K562 (cell line): Measurements from ENCODE around the gene KCNJ11. TPM values are rescaled to one million over a fixed set of nuclear protein-coding genes. Genes with fewer than 3 reads are reported as not detected.

Source experiments
- ATAC-seq: fragments of 200-7000 bp; cut with Tn5 transposase; 3 replicates; pipeline ENCODE4 v1.9.1; 2020; ENCODE audit warnings: moderate library complexity
- BruUV-seq: library from RNA; stranded (reverse); fragments of 400-500 nt; replicated peaks from 2 replicates; lab custom pipeline; 2021; lab: Mats Ljungman, UMichigan
- CTCF ChIA-PET: fragments of 300-600 bp; formaldehyde crosslinking; extraction: SDS; loops from one replicate; lab custom pipeline; 2021; ENCODE audit warnings: low intra/inter-chr PET ratio; lab: Yijun Ruan, JAX
- POLR2A ChIA-PET: fragments of 300-600, 350-650 bp; sonication (Branson Sonifier 250); formaldehyde crosslinking; extraction: SDS; loops from one replicate; lab custom pipeline; 2021; ENCODE audit warnings: antibody characterized with exemption, inconsistent platforms; lab: Yijun Ruan, JAX
- DNase-seq, 4 experiments: peaks; one replicate each; pipeline versions ENCODE4 v3.0.0 to v3.0.0-alpha.2; 2011 to 2018; ENCODE audit warnings: low spot score in 3 of 4, mixed read lengths in 3 of 4; ENCODE audit errors: extremely low read depth in 1 of 4
- FAIRE-seq: peaks from 2 replicates; lab custom pipeline; 2011; peaks lifted over from hg19 to GRCh38; lab: Jason Lieb, UNC
- H2AFZ ChIP-seq: 2 replicates; pipeline ENCODE4 v1.6.0; 2011; ENCODE audit warnings: low read depth, low read length, control low read depth, inconsistent platforms
- H3K27ac ChIP-seq: fragments of 200-600 bp; 3 replicates; pipeline ENCODE4 v1.8.0; 2011; ENCODE audit warnings: low read depth, mild to moderate bottlenecking, control low read depth, inconsistent platforms, low read length, moderate library complexity, mixed read lengths; ENCODE audit errors: extremely low read depth
- H3K27me3 ChIP-seq, 2 experiments: fragments of 300-600 bp in 1 of 2; 2 replicates in 1 of 2; 3 replicates in 1 of 2; pipeline versions ENCODE4 v1.6.0 to v1.8.0; 2011; ENCODE audit warnings: inconsistent platforms in 2 of 2, low read length in 2 of 2, mild to moderate bottlenecking in 1 of 2, mixed read lengths in 1 of 2, moderate library complexity in 1 of 2; ENCODE audit not compliant: control insufficient read depth in 2 of 2, insufficient read depth in 2 of 2
- H3K36me3 ChIP-seq: fragments of 300-600 bp; 3 replicates; pipeline ENCODE4 v1.8.0; 2011; ENCODE audit warnings: mild to moderate bottlenecking, low read length, inconsistent platforms; ENCODE audit not compliant: control insufficient read depth, insufficient read depth
- H3K4me1 ChIP-seq, 2 experiments: fragments of 200-600 bp in 1 of 2; replicated peaks in 1 of 2; 2 replicates in 1 of 2; 3 replicates in 1 of 2; pipeline versions ENCODE4 v1.5.1 to v1.8.0; 2011; ENCODE audit warnings: inconsistent platforms in 2 of 2, low read length in 2 of 2, mild to moderate bottlenecking in 1 of 2, mixed read lengths in 1 of 2, moderate library complexity in 1 of 2; ENCODE audit not compliant: control insufficient read depth in 2 of 2, insufficient read depth in 2 of 2
- H3K4me2 ChIP-seq: 2 replicates; pipeline ENCODE4 v1.6.1; 2011; ENCODE audit warnings: low read length, control low read depth, inconsistent platforms, mixed read lengths; ENCODE audit not compliant: insufficient read depth
- H3K4me3 ChIP-seq: fragments of 200-600 bp; sonication (generic), shearing (Covaris generic); 2 replicates; pipeline ENCODE4 v1.5.1; 2016; ENCODE audit warnings: control low read depth, inconsistent platforms
- H3K79me2 ChIP-seq: fragments of 200-600 bp; 3 replicates; pipeline ENCODE4 v1.8.0; 2011; ENCODE audit warnings: low read length, inconsistent platforms; ENCODE audit not compliant: control insufficient read depth, insufficient read depth
- H3K9ac ChIP-seq, 2 experiments: 2 replicates each; pipeline versions ENCODE4 v1.6.0 to v1.6.1; 2011; ENCODE audit warnings: low read depth in 2 of 2, low read length in 2 of 2, control low read depth in 1 of 2, inconsistent platforms in 1 of 2, mild to moderate bottlenecking in 1 of 2, mixed read lengths in 1 of 2; ENCODE audit not compliant: insufficient read depth in 1 of 2
- H3K9me1 ChIP-seq: one replicate; pipeline ENCODE4 v1.6.0; 2011; ENCODE audit warnings: inconsistent platforms, mild to moderate bottlenecking, low read length, moderate library complexity; ENCODE audit not compliant: control insufficient read depth, insufficient read depth
- H3K9me3 ChIP-seq: replicated peaks from 2 replicates; pipeline ENCODE4 v1.5.1; 2011; ENCODE audit warnings: low read depth, low read length, inconsistent platforms; ENCODE audit not compliant: control insufficient read depth, insufficient read depth
- H4K20me1 ChIP-seq: replicated peaks from 2 replicates; pipeline ENCODE4 v1.6.1; 2011; ENCODE audit warnings: low read length, inconsistent platforms, mixed read lengths; ENCODE audit not compliant: control insufficient read depth, insufficient read depth
- ARID1B ChIP-seq: fragments of 450-650 bp; IDR thresholded peaks from 2 replicates; pipeline ENCODE4 v1.6.1; 2016; ENCODE audit warnings: antibody characterized with exemption, mild to moderate bottlenecking, inconsistent platforms
- CBFA2T2 ChIP-seq: fragments of 450-650 bp; conservative IDR thresholded peaks from 2 replicates; pipeline ENCODE4 v1.6.1; 2017; ENCODE audit warnings: mild to moderate bottlenecking
- ELF1 ChIP-seq: fragments of 200-800 bp; sonication (Bioruptor generic); IDR thresholded peaks from 2 replicates; pipeline ENCODE4 v1.6.1; 2016; ENCODE audit warnings: missing genetic modification characterization, missing compliant biosample characterization
- HLTF ChIP-seq: fragments of 450-650 bp; IDR thresholded peaks from 2 replicates; pipeline ENCODE4 v1.6.1; 2016
- ID3 ChIP-seq, 2 experiments: fragments of 250-450 bp in 1 of 2; fragments of 450-650 bp in 1 of 2; sonication (Bioruptor Pico) in 1 of 2; IDR thresholded peaks; 2 replicates each; pipeline versions ENCODE4 v1.6.1 to v1.8.0; 2016 to 2021; ENCODE audit warnings: mild to moderate bottlenecking in 2 of 2, moderate library complexity in 2 of 2, missing compliant biosample characterization in 1 of 2, missing genetic modification characterization in 1 of 2
- LCOR ChIP-seq: sonication (generic); formaldehyde crosslinking; IDR thresholded peaks from 2 replicates; pipeline ENCODE4 v1.8.0; 2022; ENCODE audit warnings: mild to moderate bottlenecking, missing genetic modification reagents
- MAX ChIP-seq: sonication (generic); formaldehyde crosslinking; IDR thresholded peaks from 2 replicates; pipeline ENCODE4 v1.9.0; 2022; ENCODE audit warnings: mild to moderate bottlenecking, missing genetic modification reagents
- NFYB ChIP-seq: IDR thresholded peaks from 2 replicates; pipeline ENCODE4 v1.6.1; 2011; ENCODE audit warnings: mild to moderate bottlenecking, moderate library complexity; ENCODE audit not compliant: insufficient read length; ENCODE audit errors: extremely low read depth
- PCBP2 ChIP-seq: fragments of 200-400 bp; formaldehyde crosslinking; IDR thresholded peaks from 2 replicates; pipeline ENCODE4 v1.6.1; 2018; ENCODE audit warnings: low read length, low read depth, mild to moderate bottlenecking, moderate library complexity; ENCODE audit not compliant: poor library complexity, severe bottlenecking
- RAD51 ChIP-seq: fragments of 450-650 bp; IDR thresholded peaks from 2 replicates; pipeline ENCODE4 v1.7.1; 2016; ENCODE audit warnings: low read depth, mild to moderate bottlenecking, borderline replicate concordance
- RBM25 ChIP-seq: fragments of 200-400 bp; formaldehyde crosslinking; IDR thresholded peaks from 2 replicates; pipeline ENCODE4 v1.6.1; 2018; ENCODE audit warnings: low read length, low read depth, moderate library complexity; ENCODE audit not compliant: severe bottlenecking
- RCOR1 ChIP-seq, 2 experiments: IDR thresholded peaks; 2 replicates each; pipeline ENCODE4 v1.6.1; 2012; ENCODE audit warnings: low read depth in 2 of 2, low read length in 2 of 2, borderline replicate concordance in 1 of 2, improper control_type of control experiment in 1 of 2
- USF1 ChIP-seq: sonication (generic); formaldehyde crosslinking; IDR thresholded peaks from 2 replicates; pipeline ENCODE4 v1.9.0; 2022; ENCODE audit warnings: mild to moderate bottlenecking, missing genetic modification reagents
- USF2 ChIP-seq: sonication (generic); formaldehyde crosslinking; IDR thresholded peaks from 2 replicates; pipeline ENCODE4 v1.5.0; 2020; ENCODE audit warnings: missing genetic modification reagents
- ZKSCAN3 ChIP-seq: fragments of 250-450 bp; sonication (Bioruptor Pico); IDR thresholded peaks from 2 replicates; pipeline ENCODE4 v1.4.0; 2020
- ZNF140 ChIP-seq: fragments of 250-450 bp; sonication (Bioruptor Pico); IDR thresholded peaks from 2 replicates; pipeline ENCODE4 v1.8.0; 2021; ENCODE audit warnings: moderate library complexity, mild to moderate bottlenecking, inconsistent platforms
- ZNF398 ChIP-seq: fragments of 250-450 bp; sonication (Bioruptor Pico); IDR thresholded peaks from 2 replicates; pipeline ENCODE4 v1.8.0; 2021; ENCODE audit warnings: moderate library complexity, mild to moderate bottlenecking, inconsistent platforms
- ZNF589 ChIP-seq: fragments of 200-800 bp; sonication (Bioruptor generic); IDR thresholded peaks from 2 replicates; pipeline ENCODE4 v1.6.1; 2016; ENCODE audit warnings: low read depth, missing genetic modification characterization, missing compliant biosample characterization
- WGBS: fragments of 100-300 bp; shearing (Covaris generic); methylation state at CpG from one replicate; pipeline ENCODE4 v1.1.6; 2016; ENCODE audit warnings: low coverage, mixed read lengths; ENCODE audit not compliant: insufficient coverage; ENCODE audit errors: missing lambda C conversion rate; 5-methylcytosine and 5-hydroxymethylcytosine counted together
- in situ Hi-C: fragments of 300-500 bp; cut with MboI; formaldehyde crosslinking; loops from 4 replicates; pipeline ENCODE4 v1.15.0; 2018; ENCODE audit warnings: inconsistent platforms, mixed read lengths
- intact Hi-C: fragments of 100-400 bp; cut with micrococcal nuclease; formaldehyde crosslinking; loops from 2 replicates; pipeline ENCODE4 v1.14.2; 2022
- polyA plus RNA-seq, 8 experiments: library from polyadenylated mRNA; depleted of rRNA in 4 of 8; stranded (reverse) in 5 of 8; unstranded in 3 of 8; fragments of >200 nt; fragmentation: Nextera tagmentation in 2 of 8; fragmentation: Illumina TruSeq in 1 of 8; extraction: Ambion mirVana in 2 of 8; extraction: Trizol in 1 of 8; gene quantifications; 2 replicates each; pipeline versions ENCODE4 v1.2.1 to v1.2.3, GENCODE V29; 2011 to 2014; ENCODE audit warnings: inconsistent platforms in 1 of 8, missing spikeins in 1 of 8
- total RNA-seq, 7 experiments: library from RNA; depleted of rRNA in 6 of 7; stranded (reverse); fragments of >200 nt in 6 of 7; fragmentation: Illumina TruSeq in 2 of 7; extraction: Trizol in 2 of 7; gene quantifications; 2 replicates each; pipeline versions ENCODE4 v1.2.1 to v1.2.3, GENCODE V29; 2011 to 2021; ENCODE audit warnings: low replicate concordance in 1 of 7

The KCNJ11 gene
- total and polyA plus RNA-seq, 9 of the 15 experiments (the other 6 are each of a cell fraction or from before 2014, with no cell fraction given) = 0.54 to 3.7 (median 0.86) TPM; not detected in 2

- Histone ChIP-seq H2AFZ (no peak overlapping the region), H3K9ac (no peak overlapping the region), H3K27me3 (peaks cover 4 to 26% of the 10 kb centered on the region in 2 experiments; a peak in 3 of 5 replicates), H3K9me1 (no peaks in the 10 kb centered on the region), H3K36me3 (no peaks in the 10 kb centered on the region), H3K27ac (no peak overlapping the region), H3K9me3 (no peaks in the 10 kb centered on the region), H3K79me2 (no peaks in the 10 kb centered on the region), H3K4me2 (no peak overlapping the region), H3K4me3 (no peak overlapping the region), H3K4me1 (peaks cover 6 to 7% of the 10 kb centered on the region in 2 experiments; a peak in 2 of 5 replicates), H4K20me1 (0 out of 2 replicates have a peak, but pooled peaks cover 2% of the 10 kb centered on the region)
- 11% methylated on average over 2 of the region's 2 CpGs for WGBS
- intact Hi-C loops (no loop called here), in situ Hi-C loops (no loop called here)
- ChIA-PET CTCF (no interaction called here), POLR2A (interaction anchor here (0.6 kb wide), 1 partner anchor 241 kb away, joined by 3 read pairs; no protein-coding TSS in a partner anchor)
- ATAC-seq = peak; percentile 58; the same call in 2 of the 3 replicates
- no TSS peak for BruUV-seq
- no peak for FAIRE-seq
- no peak for DNase-seq
- TF ChIP-seq ZNF398 (CRISPR knock-in tag) (no peak), NFYB (peak; percentile 51), ZKSCAN3 (CRISPR knock-in tag) (no peak), USF2 (CRISPR knock-in tag) (peak; percentile 81), LCOR (CRISPR knock-in tag) (no peak), ARID1B (no peak), PCBP2 (no peak), ZNF140 (CRISPR knock-in tag) (no peak), ZNF589 (CRISPR knock-in tag) (no peak), HLTF (no peak), RCOR1 (IDR thresholded peaks at IDR 0.05; ENCODE audit: borderline replicate concordance in 1 of 2, low read depth in 2 of 2, low read length in 2 of 2) (no peak), CBFA2T2 (peak; percentile 36; the same call in 1 of the 2 replicates), ELF1 (tag) (no peak), MAX (CRISPR knock-in tag) (no peak), RBM25 (peak; percentile 7), ID3 (CRISPR knock-in tag; IDR thresholded peaks at IDR 0.05) (no peak), ID3 (tag; IDR thresholded peaks at IDR 0.05) (no peak), RAD51 (peak; percentile 82), USF1 (CRISPR knock-in tag) (peak; percentile 93)
Observed at GRCh38 chr11:17407575-17407974, 19.1 kb upstream of the KCNJ11 start.
